Muscle of back (tissue), 13 donors: Measurements from ENCODE around the gene SH2D3A. TPM values are rescaled to one million over a fixed set of nuclear protein-coding genes. Genes with fewer than 3 reads are reported as not detected.
A peak's percentile ranks its signal among the peaks of the same experiment; 100 is the strongest.
"Not testable (repeated sequence)": the region's sequence is repeated elsewhere in the genome, so short reads cannot be mapped to it uniquely, and the experiment has no call there.

ENCODE experiments used
- DNase-seq, 3 donors: peaks; one replicate each; pipeline versions ENCODE4 v3.0.0 to v3.0.0-alpha.2; 2013
- long read RNA-seq, 9 donors: transcript quantifications; one replicate each; lab custom pipeline, GENCODE V29; 2026
- polyA plus RNA-seq, 10 donors: library from polyadenylated mRNA; unstranded; fragments of 120-200 nt; gene quantifications; one replicate each; pipeline ENCODE4 v1.2.1, GENCODE V29; 2013; ENCODE audit not compliant: insufficient read length in 10 of 10

Gene SH2D3A
- 1 to 10 TPM in 3 of 10 donors, under 1 TPM in 7; 0.42 to 2.1 (median 0.86) TPM for polyA plus RNA-seq
- long read RNA-seq, donor 1, result 0 reads
- long read RNA-seq, donor 2, result 0 reads
- long read RNA-seq, donor 3, result 0 reads
- long read RNA-seq, donor 4, result 0 reads
- long read RNA-seq, donor 5, result 0 reads
- long read RNA-seq, donor 6, result 0 reads
- long read RNA-seq, donor 7, result 0 reads
- long read RNA-seq, donor 8, result 0 reads
- long read RNA-seq, donor 9, result 0 reads

DNA sequence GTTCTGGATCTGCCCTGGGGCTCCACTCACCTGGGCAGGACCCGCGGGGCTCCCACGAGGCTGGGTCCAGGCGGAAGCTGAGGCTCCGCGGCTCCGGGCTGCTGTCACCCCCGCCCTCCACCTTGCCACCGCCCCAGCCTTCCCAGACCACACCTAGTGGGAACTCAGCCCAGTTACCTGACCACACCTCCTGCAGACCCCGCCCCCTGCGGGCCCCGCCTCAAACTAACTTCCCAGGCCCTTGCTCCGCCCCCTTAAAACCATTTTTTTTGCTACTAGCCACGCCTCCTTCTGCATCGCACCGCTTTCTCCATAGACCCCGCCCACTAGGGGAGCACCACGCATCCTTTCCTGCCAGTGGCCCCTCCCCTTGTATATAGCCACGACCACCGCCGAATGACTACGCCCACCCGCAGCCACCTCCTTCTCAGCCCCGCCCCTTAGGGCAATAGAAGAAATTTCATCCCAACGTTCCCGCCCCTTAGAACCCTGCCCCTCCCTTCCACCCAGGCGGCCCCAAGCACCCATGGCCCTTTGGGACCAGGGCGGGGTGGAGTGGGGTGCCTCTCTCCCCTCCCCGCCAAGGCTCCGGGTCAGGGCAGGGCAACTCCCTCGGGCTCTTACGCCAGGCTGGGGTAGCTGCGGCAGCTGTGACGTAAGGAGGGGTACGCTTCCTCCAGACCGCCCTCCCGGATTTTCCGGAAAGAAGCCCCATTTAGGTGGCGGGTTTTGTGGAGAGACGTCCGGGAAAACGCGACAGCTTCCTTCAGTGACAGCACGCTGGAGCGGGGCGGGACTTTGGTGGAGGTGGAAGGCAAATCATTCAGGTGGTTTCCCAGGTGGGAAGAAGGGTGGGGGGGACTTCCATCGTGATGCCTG lies at the start of gene SH2D3A:
TSS of gene SH2D3A (minus strand) at position 79 of the 879 bp plus-strand sequence. CDS start 3,687 bp downstream, outside the sequence.
- no peak for DNase-seq

DNA sequence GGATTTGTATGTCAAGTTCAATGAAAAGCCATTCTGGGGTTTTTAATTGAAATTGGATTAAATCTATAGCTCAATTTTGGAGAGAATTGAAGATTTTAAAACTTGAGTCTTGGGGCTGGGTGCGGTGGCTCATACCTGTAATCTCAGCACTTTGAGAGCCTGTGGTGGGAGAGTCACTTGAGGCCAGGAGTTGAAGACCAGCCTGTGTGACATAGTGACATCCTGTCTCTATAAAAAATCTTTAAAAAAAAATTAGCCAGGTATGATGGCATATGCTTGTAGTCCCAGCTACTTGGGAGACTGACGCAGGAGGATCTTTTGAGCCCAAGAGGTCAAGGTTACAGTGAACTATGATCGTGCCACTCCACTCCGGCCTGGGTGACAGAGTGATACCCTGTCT lies 46.4 kb upstream of the SH2D3A start:
- no peak for DNase-seq

- DNase-seq, result no peak
Observed at GRCh38 chr19:6812612-6813011, 45.4 kb upstream of the SH2D3A start.

- peak in 2 of 3 donors; percentile 8 to 36 for DNase-seq
Observed at GRCh38 chr19:6811906-6812305, 44.7 kb upstream of the SH2D3A start.

GRCh38 chr19:6811378-6811777 lies 44.1 kb upstream of the SH2D3A start:
- no peak for DNase-seq

- DNase-seq, result no peak
Observed at GRCh38 chr19:6809262-6809661, 42.0 kb upstream of the SH2D3A start.

DNA sequence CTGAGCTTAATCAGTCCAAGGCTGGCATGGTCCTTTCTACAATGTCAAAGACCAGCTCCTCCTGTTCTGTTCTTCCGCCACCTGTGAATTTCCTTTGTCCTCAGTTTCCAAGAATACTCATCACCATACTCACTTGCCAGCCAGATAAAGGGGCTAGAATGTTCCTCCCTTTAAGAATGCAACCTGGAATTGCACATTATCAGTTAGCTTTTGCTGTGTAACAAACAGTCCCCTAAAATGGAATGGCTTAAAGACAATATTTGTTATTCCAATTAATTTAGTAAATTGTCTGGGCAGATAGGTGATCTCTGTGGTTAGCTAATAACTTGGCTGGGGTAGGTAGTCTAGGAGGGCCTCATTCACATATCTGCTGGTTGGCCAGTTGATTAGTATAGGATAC lies 41.3 kb upstream of the SH2D3A start:
- DNase-seq, result no peak

- DNase-seq, result no peak
Observed at GRCh38 chr19:6807291-6807690, 40.1 kb upstream of the SH2D3A start.

DNA sequence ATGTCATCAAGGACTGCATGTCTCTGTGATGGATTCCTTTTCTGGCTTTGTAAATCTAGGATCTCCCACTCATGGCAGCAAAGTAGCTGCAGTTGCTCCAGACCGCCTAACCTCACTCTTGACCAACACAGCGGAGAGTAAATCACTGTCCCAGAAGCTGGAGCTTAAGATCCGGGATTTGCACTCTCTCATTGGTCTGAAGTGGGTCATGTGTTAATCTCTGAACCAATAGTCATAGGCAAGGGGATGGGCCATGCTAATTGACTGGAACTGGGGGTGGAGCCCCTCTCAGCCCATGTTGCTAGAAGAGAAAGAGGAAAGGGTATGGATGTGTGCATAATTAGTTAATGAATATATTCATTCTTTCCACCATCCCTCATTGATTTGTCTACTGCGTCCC lies 39.3 kb upstream of the SH2D3A start:
- DNase-seq, result no peak

GRCh38 chr19:6803036-6803404 lies 35.8 kb upstream of the SH2D3A start:
- DNase-seq, result no peak

DNA sequence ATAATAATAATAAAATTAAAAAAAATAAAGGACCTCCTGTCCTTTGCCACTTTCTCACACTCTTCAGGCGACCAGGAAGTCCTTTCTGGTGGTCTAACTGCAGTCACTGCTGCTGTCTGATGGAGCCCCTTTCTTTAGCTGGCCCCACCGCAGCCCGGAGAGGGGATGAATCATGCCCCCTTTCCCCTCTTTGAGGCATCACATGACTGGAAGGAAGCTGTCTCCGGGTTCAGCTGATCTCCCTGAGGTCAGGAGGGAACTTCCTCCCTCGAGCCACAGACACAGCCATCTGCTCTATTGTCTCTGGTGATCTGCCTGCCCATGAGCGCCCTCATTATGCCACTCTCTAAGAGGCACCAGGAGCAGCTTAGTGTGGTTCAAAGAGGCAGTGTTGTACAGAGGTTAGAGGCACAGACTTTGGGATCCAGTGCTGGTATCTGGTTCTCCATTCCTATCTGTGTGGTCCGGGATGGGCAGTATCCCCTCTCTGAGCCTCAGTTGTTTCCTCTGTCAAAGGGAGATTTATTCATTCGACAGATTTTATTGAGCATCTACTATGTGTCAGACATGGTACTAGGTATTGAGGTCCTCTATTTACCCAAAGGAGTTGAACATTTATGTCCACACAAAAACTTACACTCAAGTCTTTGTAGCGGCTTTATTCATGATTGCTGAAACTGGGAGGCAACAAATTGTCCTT lies 35.3 kb upstream of the SH2D3A start:
- DNase-seq, result peak in 2 of 3 donors; percentile 15 to 39

- DNase-seq, result peak; percentile 9 to 63 (median 47)
Observed at GRCh38 chr19:6801485-6802086, 34.4 kb upstream of the SH2D3A start.

DNA sequence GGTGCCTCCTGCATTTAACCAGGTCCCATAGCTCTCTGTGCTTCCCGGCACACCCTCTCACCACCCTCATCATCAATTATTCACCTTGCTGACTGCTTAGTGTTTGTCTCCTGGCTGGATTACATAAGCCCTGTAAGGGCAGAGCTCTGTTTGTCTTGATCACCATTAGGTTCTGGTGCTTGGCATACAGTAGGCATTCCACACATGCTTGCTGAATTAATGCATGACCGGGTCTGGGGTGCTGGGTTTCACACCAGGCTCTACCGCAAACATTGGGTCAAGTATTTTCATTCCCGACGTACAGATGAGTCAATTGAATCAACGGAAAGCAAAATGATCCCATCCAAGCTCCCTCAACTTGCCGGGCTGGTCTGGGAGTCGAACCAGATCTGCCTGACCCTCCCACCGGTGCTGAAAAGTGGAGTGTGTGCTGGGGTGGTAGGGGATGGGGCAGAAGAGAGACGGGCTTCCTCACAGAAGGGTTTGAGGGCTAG lies 33.8 kb upstream of the SH2D3A start:
- DNase-seq, result peak in 1 of 3 donors; percentile 13

DNA sequence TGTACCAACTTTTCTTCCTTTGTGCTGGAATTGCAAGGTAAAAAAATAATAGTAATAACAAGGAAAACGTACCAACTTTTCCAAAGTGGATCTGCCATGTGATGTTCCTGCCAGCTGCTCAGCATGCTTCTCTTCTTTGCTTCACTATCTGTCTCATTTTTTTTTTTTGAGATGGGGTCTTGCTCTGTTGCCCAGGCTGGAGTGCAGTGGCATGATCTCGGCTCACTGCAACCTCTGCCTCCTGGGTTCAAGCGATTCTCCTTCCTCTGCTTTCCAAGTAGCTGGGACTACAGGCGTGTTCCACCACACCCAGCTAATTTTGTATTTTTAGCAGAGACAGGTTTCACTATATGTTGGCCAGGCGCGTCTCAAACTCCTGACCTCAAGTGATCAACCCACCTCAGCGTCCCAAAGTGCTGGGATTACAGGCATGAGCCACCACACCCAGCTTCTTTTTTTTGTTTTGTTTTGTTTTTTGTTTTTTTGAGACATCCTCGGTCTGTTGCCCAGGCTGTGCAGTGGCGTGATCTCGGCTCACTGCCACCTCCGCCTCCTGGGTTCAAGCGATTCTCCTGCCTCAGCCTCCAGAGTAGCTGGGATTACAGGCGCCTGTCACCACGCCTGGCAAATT lies 33.0 kb upstream of the SH2D3A start:
- DNase-seq, result not testable (repeated sequence)

DNA sequence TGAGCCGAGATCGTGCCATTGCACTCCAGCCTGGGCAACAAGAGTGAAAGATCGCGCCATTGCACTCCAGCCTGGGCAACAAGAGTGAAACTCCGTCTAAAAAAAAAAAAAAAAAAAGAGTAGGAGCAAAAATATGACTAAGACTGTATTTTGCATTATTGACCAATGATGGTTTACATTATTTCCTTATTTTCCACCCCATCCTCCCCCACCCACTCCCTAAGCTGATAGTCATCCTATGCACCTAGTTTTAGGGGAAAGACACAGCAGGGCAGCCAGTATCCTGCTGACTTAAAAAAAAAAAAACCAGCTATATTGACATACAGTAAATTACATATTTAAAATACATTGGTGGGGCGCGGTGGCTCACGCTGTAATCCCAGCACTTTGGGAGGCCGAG lies 30.4 kb upstream of the SH2D3A start:
- no peak for DNase-seq

DNA sequence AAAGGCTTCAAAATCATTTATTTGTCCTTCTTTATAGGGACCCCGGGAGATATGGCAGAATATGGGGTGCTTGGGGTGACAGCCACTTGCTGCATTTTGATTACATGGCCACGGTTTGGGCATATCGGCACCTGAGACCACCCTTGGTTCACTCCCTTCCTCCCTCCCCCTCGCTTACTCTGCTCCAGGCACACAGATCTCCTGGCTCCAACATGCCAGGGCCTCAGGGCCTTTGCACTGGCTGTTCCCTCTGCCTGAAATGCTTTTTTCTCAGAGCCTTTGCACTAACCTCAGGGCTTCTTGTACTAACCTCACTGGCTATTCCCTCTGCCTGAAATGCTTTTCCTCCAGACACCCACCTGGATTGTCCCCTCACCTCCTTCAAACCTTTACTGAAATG lies 29.0 kb upstream of the SH2D3A start:
- no peak for DNase-seq

GRCh38 chr19:6794686-6795431 lies 27.6 kb upstream of the SH2D3A start:
- DNase-seq, result no peak

DNA sequence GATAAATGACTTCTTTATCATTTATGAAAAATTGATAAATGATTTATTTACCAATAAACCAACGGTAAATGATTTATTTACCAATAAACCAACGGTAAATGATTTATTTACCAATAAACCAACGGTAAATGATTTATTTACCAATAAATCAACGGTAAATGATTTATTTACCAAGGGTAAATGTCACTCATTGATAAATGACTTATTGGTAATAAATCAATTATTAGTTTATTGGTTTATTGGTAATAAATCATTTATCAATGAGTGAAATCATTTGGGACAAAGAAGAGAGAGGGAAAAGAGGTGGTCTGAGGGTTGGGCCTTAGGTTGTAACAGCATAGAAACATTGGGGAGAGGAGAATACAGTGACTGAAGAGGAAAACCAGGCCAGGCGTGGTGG lies 26.7 kb upstream of the SH2D3A start:
- DNase-seq, result no peak

DNA sequence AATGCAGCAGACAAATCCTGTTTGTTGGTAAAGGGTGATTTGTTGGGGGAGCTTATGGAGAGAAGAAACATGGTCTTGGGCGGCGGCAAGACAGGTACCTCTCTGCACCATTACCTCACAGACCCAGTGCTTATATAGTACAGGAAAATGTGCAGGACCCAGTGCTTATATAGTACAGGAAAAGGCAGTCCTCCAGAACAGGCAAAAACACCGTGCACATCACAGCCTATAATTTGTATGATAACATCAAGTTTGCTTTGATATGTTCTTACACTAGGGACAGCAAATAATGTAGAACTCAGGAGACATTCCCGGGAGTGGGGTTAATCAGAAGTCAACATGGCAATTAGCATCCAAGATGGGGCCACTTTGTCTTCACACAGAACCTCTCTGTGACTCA lies 26.2 kb upstream of the SH2D3A start:
- DNase-seq, result no peak

- DNase-seq, result no peak
Observed at GRCh38 chr19:6791237-6791636, 24.0 kb upstream of the SH2D3A start.
